Activated CD8-positive, alpha-beta T cell treated with anti-CD3 and anti-CD28 coated beads, Interleukin-2, amount 10 ng/mL, durations not matched to agents 7 days and 5 days (primary cell): ENCODE results near the gene EDC4. TPM values are rescaled to one million over a fixed set of nuclear protein-coding genes. Genes with fewer than 3 reads are reported as not detected.

ENCODE experiments used
- ATAC-seq: fragments of 150-1000 bp; cut with Tn5 transposase; one replicate; pipeline ENCODE4 v1.10.0; 2021; ENCODE audit warnings: moderate library complexity
- CTCF ChIA-PET: fragments of 350-600 bp; sonication (Branson Sonifier 250); formaldehyde crosslinking; loops from one replicate; lab custom pipeline; 2021; ENCODE audit warnings: antibody characterized with exemption; lab: Charles Lee
- POLR2A ChIA-PET: fragments of 350-600 bp; sonication (Branson Sonifier 250); formaldehyde crosslinking; loops from one replicate; lab custom pipeline; 2021; ENCODE audit warnings: antibody characterized with exemption; lab: Charles Lee
- DNase-seq: peaks from one replicate; pipeline ENCODE4 v3.0.0-alpha.2; 2020
- H3K27ac Mint-ChIP-seq: one replicate; pipeline ENCODE4 v1.8.0; 2021; ENCODE audit warnings: mild to moderate bottlenecking, mixed read lengths
- H3K27me3 Mint-ChIP-seq: one replicate; pipeline ENCODE4 v1.8.0; 2021; ENCODE audit warnings: low read depth, mixed read lengths
- H3K36me3 Mint-ChIP-seq: one replicate; pipeline ENCODE4 v1.8.0; 2021; ENCODE audit warnings: low read depth, mixed read lengths
- H3K4me1 Mint-ChIP-seq: one replicate; pipeline ENCODE4 v1.8.0; 2021; ENCODE audit warnings: low read depth, mixed read lengths
- H3K4me3 Mint-ChIP-seq: one replicate; pipeline ENCODE4 v1.8.0; 2021; ENCODE audit warnings: mild to moderate bottlenecking, mixed read lengths
- H3K9me3 Mint-ChIP-seq: one replicate; pipeline ENCODE4 v1.8.0; 2022; ENCODE audit warnings: mixed read lengths; ENCODE audit not compliant: insufficient read depth
- total RNA-seq, 2 experiments: library from RNA; stranded (reverse); gene quantifications; one replicate each; pipeline ENCODE4 v1.2.3, GENCODE V29; 2021

Gene EDC4
- total RNA-seq, 2 experiments from 2014 or later: 111 to 113 TPM

- Mint-ChIP-seq H3K27me3 (no peaks in the 10 kb centered on the region), H3K9me3 (no peaks in the 10 kb centered on the region), H3K36me3 (peaks cover 60% of the 10 kb centered on the region), H3K4me3 (no peak overlapping the region), H3K4me1 (peaks cover 12% of the 10 kb centered on the region), H3K27ac (peak overlapping the region; percentile 20)
- no peak for DNase-seq
- ATAC-seq: no peak
- ChIA-PET CTCF (interaction anchor here (0.9 to 2.4 kb wide), 2 partner anchors 64 to 161 kb away, joined by 3 to 5 read pairs; no protein-coding TSS in a partner anchor), POLR2A (no interaction called here)
Measured at GRCh38 chr16:67879936-67880335, 7.1 kb downstream of the EDC4 start.

GRCh38 chr16:67880584-67880983 is 7.7 kb downstream of the EDC4 start:
- ATAC-seq (no peak), DNase-seq (no peak)
- peaks cover 5% of the 10 kb centered on the region for H3K4me1 Mint-ChIP-seq
- no peak overlapping the region for H3K4me3 Mint-ChIP-seq
- no peaks in the 10 kb centered on the region for H3K9me3 Mint-ChIP-seq
- peaks cover 60% of the 10 kb centered on the region for H3K36me3 Mint-ChIP-seq
- CTCF ChIA-PET: interaction anchor here (2.4 kb wide), 1 partner anchor 64 kb away, joined by 5 read pairs; no protein-coding TSS in a partner anchor
- POLR2A ChIA-PET: no interaction called here
- peak overlapping the region; percentile 20 for H3K27ac Mint-ChIP-seq
- H3K27me3 Mint-ChIP-seq: no peaks in the 10 kb centered on the region

- POLR2A ChIA-PET: interaction anchor here (1.0 to 1.6 kb wide), 5 partner anchors 8 to 55 kb away, joined by 3 to 7 read pairs (median 3); partner anchors contain the start of genes EDC4 and NUTF2
- ATAC-seq (no peak), DNase-seq (no peak)
- peaks cover 56% of the 10 kb centered on the region for H3K36me3 Mint-ChIP-seq
- H3K27me3 Mint-ChIP-seq: no peaks in the 10 kb centered on the region
- no peak overlapping the region for H3K4me3 Mint-ChIP-seq
- no peaks in the 10 kb centered on the region for H3K9me3 Mint-ChIP-seq
- peak overlapping the region; percentile 30 for H3K27ac Mint-ChIP-seq
- CTCF ChIA-PET: interaction anchor here (0.9 to 3.6 kb wide), 8 partner anchors 9 to 159 kb away, joined by 3 to 18 read pairs (median 8); partner anchors contain the start of gene EDC4
- H3K4me1 Mint-ChIP-seq: no peaks in the 10 kb centered on the region
Measured at GRCh38 chr16:67881621-67882161, 8.8 kb downstream of the EDC4 start.

GRCh38 chr16:67882374-67883145 is 9.7 kb downstream of the EDC4 start:
- ChIA-PET POLR2A (interaction anchor here (1.0 to 1.6 kb wide), 5 partner anchors 9 to 55 kb away, joined by 3 to 7 read pairs (median 3); partner anchors contain the start of genes EDC4 and NUTF2), CTCF (interaction anchor here (0.9 to 3.6 kb wide), 23 partner anchors 8 to 346 kb away, joined by 3 to 28 read pairs (median 11); partner anchors contain the start of genes EDC4 and PSKH1)
- no peak for ATAC-seq
- Mint-ChIP-seq H3K36me3 (peaks cover 47% of the 10 kb centered on the region), H3K9me3 (no peaks in the 10 kb centered on the region), H3K27me3 (no peaks in the 10 kb centered on the region), H3K4me3 (no peak overlapping the region), H3K4me1 (no peaks in the 10 kb centered on the region), H3K27ac (no peak overlapping the region)
- DNase-seq: no peak

- ChIA-PET POLR2A (interaction anchor here (1.6 kb wide), 1 partner anchor 48 kb away, joined by 7 read pairs; no protein-coding TSS in a partner anchor), CTCF (interaction anchor here (0.6 to 3.6 kb wide), 38 partner anchors 9 to 362 kb away, joined by 3 to 28 read pairs (median 6); partner anchors contain the start of genes CTRL, EDC4 and PSKH1)
- H3K27ac Mint-ChIP-seq: peak overlapping the region; percentile 34
Measured at GRCh38 chr16:67883146-67883871, 10.5 kb downstream of the EDC4 start.

GRCh38 chr16:67883872-67884261 is 11.0 kb downstream of the EDC4 start:
- ChIA-PET POLR2A (interaction anchor here (0.8 kb wide), 2 partner anchors 9 to 36 kb away, joined by 3 to 4 read pairs; partner anchors contain the start of gene PSKH1), CTCF (interaction anchor here (0.6 to 3.6 kb wide), 41 partner anchors 9 to 363 kb away, joined by 3 to 28 read pairs (median 5); partner anchors contain the start of genes CTRL, EDC4, LCAT and PSKH1)
- Mint-ChIP-seq H3K4me3 (no peak overlapping the region), H3K36me3 (peaks cover 37% of the 10 kb centered on the region), H3K27me3 (no peaks in the 10 kb centered on the region), H3K4me1 (no peaks in the 10 kb centered on the region), H3K9me3 (no peaks in the 10 kb centered on the region), H3K27ac (no peak overlapping the region)
- ATAC-seq (peak; percentile 81), DNase-seq (peak; percentile 76)

More at GRCh38 chr16:67883146-67883871, 10.5 kb downstream of the EDC4 start:
- ATAC-seq (peak; percentile 11), DNase-seq (no peak)
- H3K4me1 Mint-ChIP-seq: no peaks in the 10 kb centered on the region
- H3K36me3 Mint-ChIP-seq: peaks cover 42% of the 10 kb centered on the region
- no peaks in the 10 kb centered on the region for H3K27me3 Mint-ChIP-seq
- no peak overlapping the region for H3K4me3 Mint-ChIP-seq
- no peaks in the 10 kb centered on the region for H3K9me3 Mint-ChIP-seq

GRCh38 chr16:67884684-67885083 is 11.8 kb downstream of the EDC4 start, which contains the start of gene NRN1L:
Gene NRN1L (plus strand): TSS chr16:67884885. CDS start chr16:67884904, 19 bp downstream.
- H3K4me3 Mint-ChIP-seq: no peak within 1 kb of the TSS
- H3K27me3 Mint-ChIP-seq: no peaks in the 10 kb centered on the region
- H3K27ac Mint-ChIP-seq: no peak within 1 kb of the TSS
- no peak for DNase-seq
- CTCF ChIA-PET: interaction anchor here (0.8 to 3.6 kb wide), 20 partner anchors 8 to 344 kb away, joined by 3 to 28 read pairs (median 10); partner anchors contain the start of genes EDC4, PSKH1 and PSMB10
- no peaks in the 10 kb centered on the region for H3K4me1 Mint-ChIP-seq
- POLR2A ChIA-PET: interaction anchor here (0.8 kb wide), 2 partner anchors 8 to 35 kb away, joined by 3 to 4 read pairs; partner anchors contain the start of gene PSKH1
- H3K9me3 Mint-ChIP-seq: no peaks in the 10 kb centered on the region
- peaks cover 29% of the 10 kb centered on the region for H3K36me3 Mint-ChIP-seq
- ATAC-seq: no peak

GRCh38 chr16:67885545-67885944 is 12.7 kb downstream of the EDC4 start:
- Mint-ChIP-seq H3K9me3 (no peaks in the 10 kb centered on the region), H3K36me3 (peaks cover 23% of the 10 kb centered on the region), H3K4me1 (no peaks in the 10 kb centered on the region), H3K27ac (no peak overlapping the region), H3K4me3 (no peak overlapping the region), H3K27me3 (no peaks in the 10 kb centered on the region)
- ATAC-seq (no peak), DNase-seq (no peak)
- POLR2A ChIA-PET: interaction anchor here (0.7 to 1.6 kb wide), 3 partner anchors 35 to 50 kb away, joined by 3 to 5 read pairs (median 4); no protein-coding TSS in a partner anchor
- CTCF ChIA-PET: interaction anchor here (0.9 to 1.3 kb wide), 4 partner anchors 51 to 365 kb away, joined by 3 to 5 read pairs (median 4); partner anchors contain the start of gene PSMB10

- POLR2A ChIA-PET: interaction anchor here (0.7 to 1.6 kb wide), 3 partner anchors 34 to 49 kb away, joined by 3 to 5 read pairs (median 4); no protein-coding TSS in a partner anchor
- H3K36me3 Mint-ChIP-seq: peaks cover 23% of the 10 kb centered on the region
- no peaks in the 10 kb centered on the region for H3K27me3 Mint-ChIP-seq
- CTCF ChIA-PET: interaction anchor here (0.9 to 1.3 kb wide), 4 partner anchors 52 to 365 kb away, joined by 3 to 5 read pairs (median 4); no protein-coding TSS in a partner anchor
- no peaks in the 10 kb centered on the region for H3K4me1 Mint-ChIP-seq
- H3K4me3 Mint-ChIP-seq: no peak overlapping the region
- no peak overlapping the region for H3K27ac Mint-ChIP-seq
- DNase-seq (no peak), ATAC-seq (no peak)
- H3K9me3 Mint-ChIP-seq: no peaks in the 10 kb centered on the region
Measured at GRCh38 chr16:67885976-67886375, 13.1 kb downstream of the EDC4 start.

- no peak overlapping the region for H3K27ac Mint-ChIP-seq
- ChIA-PET POLR2A (interaction anchor here (0.7 to 1.6 kb wide), 3 partner anchors 34 to 49 kb away, joined by 3 to 5 read pairs (median 4); no protein-coding TSS in a partner anchor), CTCF (interaction anchor here (0.9 to 1.3 kb wide), 4 partner anchors 53 to 365 kb away, joined by 3 to 5 read pairs (median 4); no protein-coding TSS in a partner anchor)
- ATAC-seq (no peak), DNase-seq (no peak)
- no peaks in the 10 kb centered on the region for H3K9me3 Mint-ChIP-seq
- peaks cover 19% of the 10 kb centered on the region for H3K36me3 Mint-ChIP-seq
- H3K4me1 Mint-ChIP-seq: no peaks in the 10 kb centered on the region
- H3K4me3 Mint-ChIP-seq: no peak overlapping the region
- H3K27me3 Mint-ChIP-seq: no peaks in the 10 kb centered on the region
Measured at GRCh38 chr16:67886387-67886786, 13.5 kb downstream of the EDC4 start.
